Measurements from ENCODE around the gene SKA2.

GRCh38 chr17:59108400-59109102 lies 46.4 kb downstream of the SKA2 start:
- TF ChIP-seq POLR2A (IDR thresholded peaks at IDR 0.05; ENCODE audit: low read length), result no peak
- TF ChIP-seq GATA1 (IDR thresholded peaks at IDR 0.05; ENCODE audit: low read depth, low read length), result no peak
